Endothelial cell (in vitro differentiated cells): Measurements from ENCODE around the gene HABP4. TPM values are rescaled to one million over a fixed set of nuclear protein-coding genes. Genes with fewer than 3 reads are reported as not detected.

ENCODE experiments used
- DNase-seq: peaks from one replicate; pipeline ENCODE4 v3.0.0; 2021; ENCODE audit warnings: low spot score
- H3K27ac Mint-ChIP-seq: one replicate; pipeline ENCODE4 v1.8.0; 2021; ENCODE audit warnings: mixed read lengths, inconsistent platforms; ENCODE audit not compliant: unreplicated experiment
- H3K27me3 Mint-ChIP-seq: one replicate; pipeline ENCODE4 v1.8.0; 2021; ENCODE audit warnings: mild to moderate bottlenecking, moderate library complexity, mixed read lengths, inconsistent platforms; ENCODE audit not compliant: unreplicated experiment
- H3K36me3 Mint-ChIP-seq: one replicate; pipeline ENCODE4 v1.8.0; 2021; ENCODE audit warnings: mild to moderate bottlenecking, low read depth, mixed read lengths, inconsistent platforms; ENCODE audit not compliant: unreplicated experiment
- H3K4me1 Mint-ChIP-seq: one replicate; pipeline ENCODE4 v1.8.0; 2021; ENCODE audit warnings: mild to moderate bottlenecking, mixed read lengths, inconsistent platforms; ENCODE audit not compliant: unreplicated experiment
- H3K4me3 Mint-ChIP-seq: one replicate; pipeline ENCODE4 v1.8.0; 2021; ENCODE audit warnings: mild to moderate bottlenecking, mixed read lengths, inconsistent platforms; ENCODE audit not compliant: unreplicated experiment
- H3K9me3 Mint-ChIP-seq: one replicate; pipeline ENCODE4 v1.8.0; 2021; ENCODE audit warnings: mixed read lengths, inconsistent platforms; ENCODE audit not compliant: unreplicated experiment
- CTCF ChIP-seq: fragments of 200-600 bp; sonication (generic); IDR thresholded peaks from one replicate; pipeline ENCODE4 v1.5.0; 2021; ENCODE audit warnings: antibody characterized with exemption; ENCODE audit not compliant: unreplicated experiment
- total RNA-seq: library from RNA; stranded (reverse); fragmentation: NEBNext Ultra II Directional; extraction: Animal tissue kit (Norgen Biotek cat#: 25700); gene quantifications from one replicate; pipeline ENCODE4 v1.2.1, GENCODE V29; 2021; ENCODE audit not compliant: unreplicated experiment

HABP4 gene
- total RNA-seq, 1 donor from 2014 or later, result 7.5 TPM

GRCh38 chr9:96505316-96505991, 55.5 kb downstream of the HABP4 start:
- H3K36me3 Mint-ChIP-seq, result no peaks in the 10 kb centered on the region
- H3K27ac Mint-ChIP-seq, result no peak overlapping the region
- H3K4me1 Mint-ChIP-seq, result no peaks in the 10 kb centered on the region
- no peaks in the 10 kb centered on the region for H3K27me3 Mint-ChIP-seq
- no peaks in the 10 kb centered on the region for H3K9me3 Mint-ChIP-seq
- no peak for DNase-seq
- TF ChIP-seq CTCF, result no peak
- H3K4me3 Mint-ChIP-seq, result no peak overlapping the region

GRCh38 chr9:96508227-96508940, 58.4 kb downstream of the HABP4 start:
- TF ChIP-seq CTCF, result no peak
- peaks cover 3% of the 10 kb centered on the region for H3K27me3 Mint-ChIP-seq
- no peaks in the 10 kb centered on the region for H3K4me1 Mint-ChIP-seq
- H3K36me3 Mint-ChIP-seq, result no peaks in the 10 kb centered on the region
- H3K4me3 Mint-ChIP-seq, result no peak overlapping the region
- no peak overlapping the region for H3K27ac Mint-ChIP-seq
- no peaks in the 10 kb centered on the region for H3K9me3 Mint-ChIP-seq
- DNase-seq, result no peak

GRCh38 chr9:96509026-96509425, 59.1 kb downstream of the HABP4 start:
- Mint-ChIP-seq H3K27ac (no peak overlapping the region), H3K27me3 (peaks cover 4% of the 10 kb centered on the region), H3K9me3 (no peaks in the 10 kb centered on the region), H3K36me3 (no peaks in the 10 kb centered on the region), H3K4me1 (no peaks in the 10 kb centered on the region), H3K4me3 (no peak overlapping the region)
- DNase-seq, result no peak
- TF ChIP-seq CTCF, result no peak

- H3K36me3 Mint-ChIP-seq, result no peaks in the 10 kb centered on the region
- TF ChIP-seq CTCF, result no peak
- no peaks in the 10 kb centered on the region for H3K9me3 Mint-ChIP-seq
- no peak overlapping the region for H3K27ac Mint-ChIP-seq
- H3K27me3 Mint-ChIP-seq, result peaks cover 4% of the 10 kb centered on the region
- no peak overlapping the region for H3K4me3 Mint-ChIP-seq
- H3K4me1 Mint-ChIP-seq, result no peaks in the 10 kb centered on the region
- DNase-seq, result no peak
These were observed 59.9 kb downstream of the HABP4 start for GRCh38 chr9:96509848-96510247.

GRCh38 chr9:96510258-96510657, 60.3 kb downstream of the HABP4 start:
- no peak for TF ChIP-seq CTCF
- Mint-ChIP-seq H3K9me3 (no peaks in the 10 kb centered on the region), H3K27ac (no peak overlapping the region), H3K4me1 (no peaks in the 10 kb centered on the region), H3K27me3 (peaks cover 4% of the 10 kb centered on the region), H3K36me3 (no peaks in the 10 kb centered on the region), H3K4me3 (no peak overlapping the region)
- no peak for DNase-seq
